ENCODE measurements around the gene NFIX. TPM values are rescaled to one million over a fixed set of nuclear protein-coding genes. Genes with fewer than 3 reads are reported as not detected.

The NFIX gene
- total RNA-seq, 1 donor from 2014 or later = 10.5 TPM

GRCh38 chr19:13090511-13091231 is 95.4 kb downstream of the NFIX start:
- DNase-seq (ENCODE audit: low read depth in 2 of 2) = no peak

GRCh38 chr19:13091400-13092157 is 96.3 kb downstream of the NFIX start:
- peak in 1 of 2 donors; percentile 77 for DNase-seq (ENCODE audit: low read depth in 2 of 2)

- DNase-seq (ENCODE audit: low read depth in 2 of 2) = no peak
These were observed 96.9 kb downstream of the NFIX start for GRCh38 chr19:13092158-13092543.

- DNase-seq (ENCODE audit: low read depth in 2 of 2) = no peak
These were observed 97.4 kb downstream of the NFIX start for GRCh38 chr19:13092606-13093235.

GRCh38 chr19:13093407-13094105 is 98.3 kb downstream of the NFIX start:
- DNase-seq (ENCODE audit: low read depth in 2 of 2) = peak; percentile 87

- DNase-seq (ENCODE audit: low read depth in 2 of 2) = peak in 1 of 2 donors; percentile 38
These were observed 98.8 kb downstream of the NFIX start for GRCh38 chr19:13094106-13094504.

GRCh38 chr19:13094771-13095392 is 99.6 kb downstream of the NFIX start:
- no peak for DNase-seq (ENCODE audit: low read depth in 2 of 2)

- DNase-seq (ENCODE audit: low read depth in 2 of 2) = no peak
These were observed 100.1 kb downstream of the NFIX start for GRCh38 chr19:13095393-13095784.

GRCh38 chr19:13095934-13096927 is 101.0 kb downstream of the NFIX start:
- peak in 1 of 2 donors; percentile 44 for DNase-seq (ENCODE audit: low read depth in 2 of 2)

- DNase-seq (ENCODE audit: low read depth in 2 of 2) = peak in 1 of 2 donors; percentile 43
These were observed 101.8 kb downstream of the NFIX start for GRCh38 chr19:13097033-13097462.

- DNase-seq (ENCODE audit: low read depth in 2 of 2) = peak; percentile 53 to 64
These were observed 102.4 kb downstream of the NFIX start for GRCh38 chr19:13097463-13098258.

- peak; percentile 68 to 72 for DNase-seq (ENCODE audit: low read depth in 2 of 2)
These were observed 103.2 kb downstream of the NFIX start for GRCh38 chr19:13098277-13099072.

GRCh38 chr19:13099073-13099999 is 104.1 kb downstream of the NFIX start:
- peak; percentile 52 to 94 for DNase-seq (ENCODE audit: low read depth in 2 of 2)

GRCh38 chr19:13100031-13100588 is 104.8 kb downstream of the NFIX start:
- DNase-seq (ENCODE audit: low read depth in 2 of 2) = peak; percentile 42 to 45

GRCh38 chr19:13100841-13101589 is 105.7 kb downstream of the NFIX start:
- peak; percentile 70 to 76 for DNase-seq (ENCODE audit: low read depth in 2 of 2)
